Measurements from ENCODE around the gene RRAS.
"Not testable (repeated sequence)": the region's sequence is repeated elsewhere in the genome, so short reads cannot be mapped to it uniquely, and the experiment has no call there.

The RRAS gene

GRCh38 chr19:49632576-49632975 lies 7.4 kb downstream of the RRAS start:
- DNase-seq (ENCODE audit: low read depth in 3 of 3): no peak

GRCh38 chr19:49631610-49632192 lies 8.2 kb downstream of the RRAS start:
- DNase-seq (ENCODE audit: low read depth in 3 of 3): no peak

DNA sequence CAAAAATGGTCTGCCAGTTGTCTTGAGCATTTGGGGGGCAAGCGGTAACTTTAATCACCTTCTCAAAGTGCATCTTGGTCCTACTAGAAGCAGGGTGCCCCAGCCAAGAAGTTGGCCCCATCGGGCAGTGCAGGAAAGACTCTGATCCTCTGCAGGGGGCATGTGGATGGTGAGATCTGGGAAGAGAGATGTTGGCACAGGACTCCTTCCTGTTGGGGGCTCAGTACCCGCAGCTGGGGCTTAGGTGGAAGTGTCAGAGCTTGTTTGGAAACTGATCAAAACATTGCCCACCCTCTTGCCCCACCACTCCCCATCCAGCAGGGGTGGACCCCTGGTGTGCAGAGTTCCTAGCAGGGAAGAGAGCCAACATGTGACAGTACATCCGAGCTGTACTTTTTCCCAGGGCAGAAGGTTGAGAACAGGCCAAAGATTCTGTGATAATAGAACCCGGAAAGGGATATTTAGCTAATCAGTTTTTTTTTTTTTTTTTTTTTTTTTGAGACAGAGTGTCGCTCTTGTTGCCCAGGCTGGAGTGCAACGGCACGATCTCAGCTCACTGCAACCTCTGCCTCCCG lies 8.8 kb downstream of the RRAS start:
- no peak for DNase-seq (ENCODE audit: low read depth in 3 of 3)

DNA sequence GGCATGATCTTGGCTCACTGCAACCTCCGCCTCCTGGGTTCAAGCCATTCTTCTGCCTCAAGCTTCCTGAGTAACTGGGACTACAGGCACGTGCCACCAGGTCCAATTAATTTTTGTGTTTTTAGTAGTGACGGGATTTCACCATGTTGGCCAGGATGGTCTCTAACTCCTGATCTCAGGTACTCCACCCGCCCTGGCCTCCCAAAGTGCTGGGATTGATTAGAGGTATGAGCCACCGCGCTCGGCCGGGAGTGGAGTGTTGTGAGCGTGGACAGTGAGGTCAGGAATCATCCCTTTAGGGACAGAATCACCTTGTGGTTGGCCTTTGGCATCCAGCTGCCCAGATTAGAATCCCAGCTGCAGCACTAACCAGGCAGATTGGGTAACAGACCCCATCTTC lies 10.3 kb downstream of the RRAS start:
- no peak for DNase-seq (ENCODE audit: low read depth in 3 of 3)

GRCh38 chr19:49626226-49626625 lies 13.7 kb downstream of the RRAS start:
- DNase-seq (ENCODE audit: low read depth in 3 of 3): no peak

GRCh38 chr19:49624967-49625910 lies 14.7 kb downstream of the RRAS start:
- no peak for DNase-seq (ENCODE audit: low read depth in 3 of 3)

- not testable (repeated sequence) for DNase-seq (ENCODE audit: low read depth in 3 of 3)
These were observed 22.1 kb downstream of the RRAS start for GRCh38 chr19:49617860-49618259.

GRCh38 chr19:49616945-49617344 lies 23.0 kb downstream of the RRAS start:
- DNase-seq (ENCODE audit: low read depth in 3 of 3): no peak

GRCh38 chr19:49616532-49616931 lies 23.4 kb downstream of the RRAS start:
- DNase-seq (ENCODE audit: low read depth in 3 of 3): no peak

GRCh38 chr19:49615861-49616260 lies 24.1 kb downstream of the RRAS start:
- DNase-seq (ENCODE audit: low read depth in 3 of 3): no peak

DNA sequence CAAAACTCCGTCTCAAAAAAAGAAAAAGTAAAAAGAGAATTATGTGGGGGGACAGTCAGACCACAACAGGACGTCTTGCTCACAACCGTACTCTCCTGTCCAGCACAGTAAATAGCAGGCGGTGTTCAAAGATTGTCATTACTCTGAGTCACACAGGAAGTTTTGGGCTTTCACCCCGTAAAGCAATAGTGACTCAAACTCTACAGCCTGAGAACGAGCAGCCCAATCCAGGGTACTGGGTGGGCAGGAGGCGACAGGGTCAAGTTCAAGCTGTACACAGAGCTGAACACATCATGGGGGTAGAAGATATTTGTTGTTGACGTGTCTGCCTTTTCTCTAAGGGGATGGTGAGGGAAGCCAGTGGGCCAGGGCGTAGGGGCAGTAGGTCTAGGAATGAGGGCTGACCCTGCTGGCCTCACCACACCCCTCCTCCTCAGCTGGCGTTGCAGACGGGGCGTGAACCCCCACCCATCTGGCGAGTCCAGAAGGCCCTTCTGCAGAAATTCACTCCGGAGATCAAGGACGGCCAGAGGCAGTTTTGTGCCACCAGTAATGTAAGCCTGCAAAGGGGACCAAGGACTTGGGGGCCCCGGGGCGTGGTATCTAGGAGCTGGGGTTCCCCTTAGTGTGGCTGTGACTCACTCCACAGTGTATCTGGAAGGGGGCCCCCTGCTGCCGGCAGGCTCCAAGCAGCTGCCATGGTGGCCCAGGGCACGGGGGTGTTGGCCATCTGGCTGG lies 25.7 kb downstream of the RRAS start:
- DNase-seq (ENCODE audit: low read depth in 3 of 3): no peak

DNA sequence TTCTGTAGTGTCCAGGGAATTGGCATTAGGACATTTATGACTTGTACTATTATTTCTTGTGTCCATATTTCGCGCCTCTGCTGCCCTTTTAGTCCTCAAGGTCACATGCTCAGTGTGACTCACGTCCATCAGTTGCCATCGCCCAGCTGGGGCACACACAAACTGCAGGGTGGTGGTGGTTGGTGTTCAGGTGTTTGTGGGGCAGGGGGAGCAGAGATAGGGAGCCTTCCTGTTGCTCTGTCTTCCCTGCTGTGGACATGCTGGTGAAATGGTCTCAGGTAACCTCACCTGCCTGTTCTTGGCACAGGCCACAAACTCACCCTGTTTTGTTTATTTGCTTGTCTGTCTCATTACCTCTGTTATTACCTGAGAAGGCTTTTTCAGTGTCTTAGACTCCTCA lies 26.6 kb downstream of the RRAS start:
- no peak for DNase-seq (ENCODE audit: low read depth in 3 of 3)

- DNase-seq (ENCODE audit: low read depth in 3 of 3): no peak
These were observed 30.3 kb downstream of the RRAS start for GRCh38 chr19:49609499-49610092.

DNA sequence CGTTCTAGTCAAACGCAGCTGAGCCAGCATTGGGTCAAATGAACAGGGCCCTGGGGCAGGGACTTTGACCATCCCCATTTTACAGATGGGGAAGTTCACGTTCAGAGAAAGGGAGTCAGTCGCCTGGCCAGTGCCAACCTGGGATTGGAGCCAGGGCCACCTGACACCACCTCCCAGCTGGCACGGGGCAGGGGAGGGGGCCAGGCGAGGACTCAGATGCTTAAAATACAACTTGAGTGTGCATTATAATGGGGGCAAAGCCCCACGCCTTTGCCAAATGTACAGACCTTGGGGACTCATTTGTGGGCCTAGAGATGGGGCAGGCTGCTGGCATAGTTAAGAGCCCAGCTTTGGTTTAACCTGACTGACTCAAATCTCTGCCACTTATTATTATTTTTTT lies 34.3 kb downstream of the RRAS start:
- no peak for DNase-seq (ENCODE audit: low read depth in 3 of 3)

DNA sequence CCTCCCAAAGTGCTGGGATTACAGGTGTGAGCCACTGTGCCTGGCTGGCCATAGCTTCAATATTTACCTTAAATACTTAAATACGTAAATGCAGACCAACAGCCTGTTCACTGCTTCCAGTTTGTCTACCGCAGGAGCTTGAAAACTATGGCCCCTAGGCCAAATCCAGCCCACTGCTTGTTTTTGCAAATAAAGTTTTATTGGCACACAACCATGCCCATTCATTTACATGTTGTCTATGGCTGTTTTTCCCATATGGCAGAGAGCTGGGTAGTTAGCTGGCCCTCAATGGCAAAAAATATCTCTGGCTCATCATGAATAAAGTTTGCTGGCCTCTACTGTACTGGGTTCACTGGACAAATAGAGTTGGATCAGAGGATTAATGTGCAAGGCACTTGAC lies 37.1 kb downstream of the RRAS start:
- no peak for DNase-seq (ENCODE audit: low read depth in 3 of 3)

DNA sequence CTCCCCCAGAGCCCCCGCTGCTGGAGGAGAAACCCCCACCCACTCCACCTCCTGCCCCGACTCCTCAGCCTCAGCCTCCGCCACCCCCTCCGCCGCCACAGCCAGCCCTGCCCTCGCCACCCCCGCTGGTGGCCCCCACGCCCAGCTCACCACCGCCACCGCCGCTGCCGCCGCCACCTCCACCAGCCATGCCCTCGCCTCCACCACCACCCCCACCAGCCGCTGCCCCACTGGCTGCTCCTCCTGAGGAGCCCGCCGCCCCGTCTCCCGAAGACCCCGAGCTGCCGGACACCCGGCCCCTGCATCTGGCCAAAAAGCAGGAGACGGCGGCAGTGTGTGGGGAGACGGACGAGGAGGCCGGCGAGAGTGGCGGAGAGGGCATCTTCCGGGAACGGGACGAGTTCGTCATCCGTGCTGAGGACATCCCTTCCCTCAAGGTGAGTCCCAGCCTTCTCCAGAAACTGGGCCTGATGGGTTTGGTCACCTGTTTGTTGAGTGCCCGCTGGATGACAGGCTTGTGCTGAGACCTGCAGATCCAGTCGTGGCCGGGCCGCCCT lies 38.4 kb downstream of the RRAS start:
- no peak for DNase-seq (ENCODE audit: low read depth in 3 of 3)

GRCh38 chr19:49599378-49600295 lies 40.3 kb downstream of the RRAS start:
- DNase-seq (ENCODE audit: low read depth in 3 of 3): no peak

DNA sequence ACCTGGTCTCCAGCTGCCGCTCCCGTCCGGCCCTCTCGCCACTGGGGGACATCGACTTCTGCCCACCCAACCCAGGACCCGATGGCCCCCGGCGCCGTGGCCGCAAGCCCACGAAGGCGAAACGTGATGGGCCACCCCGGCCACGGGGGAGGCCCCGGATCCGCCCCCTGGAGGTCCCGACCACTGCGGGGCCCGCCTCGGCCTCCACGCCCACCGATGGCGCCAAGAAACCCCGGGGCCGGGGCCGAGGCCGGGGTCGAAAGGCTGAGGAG lies 42.3 kb downstream of the RRAS start:
- no peak for DNase-seq (ENCODE audit: low read depth in 3 of 3)

DNA sequence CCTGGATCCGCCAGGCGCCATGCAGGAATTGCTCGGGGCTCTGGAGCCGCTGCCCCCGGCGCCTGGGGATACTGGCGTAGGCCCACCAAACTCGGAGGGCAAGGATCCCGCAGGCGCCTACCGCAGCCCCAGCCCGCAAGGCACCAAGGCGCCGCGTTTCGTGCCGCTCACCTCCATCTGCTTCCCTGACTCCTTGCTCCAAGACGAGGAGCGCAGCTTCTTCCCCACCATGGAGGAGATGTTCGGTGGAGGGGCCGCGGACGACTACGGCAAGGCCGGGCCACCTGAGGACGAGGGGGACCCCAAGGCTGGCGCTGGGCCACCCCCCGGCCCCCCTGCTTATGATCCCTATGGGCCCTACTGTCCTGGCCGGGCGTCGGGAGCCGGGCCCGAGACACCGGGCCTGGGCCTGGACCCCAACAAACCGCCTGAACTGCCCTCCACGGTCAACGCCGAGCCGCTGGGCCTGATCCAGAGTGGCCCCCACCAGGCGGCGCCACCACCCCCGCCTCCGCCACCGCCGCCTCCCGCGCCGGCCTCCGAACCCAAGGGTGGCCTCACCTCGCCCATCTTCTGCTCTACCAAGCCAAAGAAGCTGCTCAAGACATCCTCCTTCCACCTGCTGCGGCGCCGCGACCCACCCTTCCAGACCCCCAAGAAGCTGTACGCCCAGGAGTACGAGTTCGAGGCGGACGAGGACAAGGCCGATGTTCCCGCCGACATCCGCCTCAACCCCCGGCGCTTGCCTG lies 42.8 kb downstream of the RRAS start:
- no peak for DNase-seq (ENCODE audit: low read depth in 3 of 3)

DNA sequence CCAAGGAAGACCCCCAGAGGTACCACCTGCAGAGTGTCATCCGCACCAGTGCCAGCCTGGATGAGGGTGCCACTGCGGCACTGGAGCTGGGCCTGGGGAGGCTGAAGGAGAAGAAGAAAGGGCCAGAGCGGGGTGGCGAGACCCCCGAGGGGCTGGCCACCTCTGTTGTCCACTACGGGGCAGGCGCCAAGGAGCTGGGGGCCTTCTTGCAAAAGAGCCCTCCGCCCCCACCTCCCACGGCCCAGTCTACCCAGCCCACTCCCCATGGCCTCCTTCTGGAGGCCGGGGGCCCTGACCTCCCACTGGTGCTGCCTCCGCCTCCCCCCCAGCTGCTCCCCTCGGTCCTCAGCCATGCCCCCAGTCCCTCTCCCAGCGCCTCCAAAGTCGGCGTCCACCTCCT lies 43.5 kb downstream of the RRAS start:
- no peak for DNase-seq (ENCODE audit: low read depth in 3 of 3)

All from stimulated activated CD4-positive, alpha-beta T cell treated with anti-CD3 and anti-CD28 coated beads, TNF-alpha, amount 100 ng/mL, for 48 hours (primary cell).